Caco-2 (cell line): ENCODE data around the gene UBE2H. TPM values are rescaled to one million over a fixed set of nuclear protein-coding genes. Genes with fewer than 3 reads are reported as not detected.

Experiments
- BruUV-seq: library from RNA; stranded (reverse); fragments of 400-500 nt; replicated peaks from 2 replicates; lab custom pipeline; 2021; lab: Mats Ljungman, UMichigan
- CTCF ChIA-PET: fragments of 300-600 bp; sonication (Branson Sonifier 250); formaldehyde crosslinking; loops from one replicate; lab custom pipeline; 2022; ENCODE audit warnings: antibody characterized with exemption; lab: Charles Lee
- POLR2A ChIA-PET: fragments of 300-600 bp; sonication (Branson Sonifier 250); formaldehyde crosslinking; loops from one replicate; lab custom pipeline; 2022; ENCODE audit warnings: antibody characterized with exemption; lab: Charles Lee
- DNase-seq, 2 experiments: peaks; one replicate each; pipeline versions ENCODE4 v3.0.0 to v3.0.0-alpha.2; 2020 to 2022
- H3K27me3 ChIP-seq: replicated peaks from 2 replicates; pipeline ENCODE4 v1.6.0; 2011; ENCODE audit warnings: low read length; ENCODE audit not compliant: control insufficient read depth, insufficient read depth
- H3K36me3 ChIP-seq: 2 replicates; pipeline ENCODE4 v1.5.1; 2011; ENCODE audit warnings: low read length; ENCODE audit not compliant: control insufficient read depth, insufficient read depth
- H3K4me1 ChIP-seq: fragments of 250-450 bp; sonication (Bioruptor Pico); 2 replicates; pipeline ENCODE4 v1.5.1; 2020; ENCODE audit warnings: mild to moderate bottlenecking
- H3K4me3 ChIP-seq: 2 replicates; pipeline ENCODE4 v1.5.1; 2011; ENCODE audit warnings: low read depth, mild to moderate bottlenecking, control low read depth, low read length
- H3K9me3 ChIP-seq: fragments of 250-450 bp; sonication (Bioruptor Pico); 2 replicates; pipeline ENCODE4 v1.5.1; 2020; ENCODE audit warnings: mild to moderate bottlenecking, moderate library complexity
- H3K27ac Mint-ChIP-seq: one replicate; pipeline ENCODE4 v1.8.0; 2022; ENCODE audit warnings: mixed read lengths; ENCODE audit not compliant: unreplicated experiment
- H3K27me3 Mint-ChIP-seq: one replicate; pipeline ENCODE4 v1.8.0; 2022; ENCODE audit warnings: mixed read lengths; ENCODE audit not compliant: insufficient read depth, unreplicated experiment
- H3K36me3 Mint-ChIP-seq: one replicate; pipeline ENCODE4 v1.8.0; 2022; ENCODE audit warnings: mild to moderate bottlenecking, mixed read lengths; ENCODE audit not compliant: insufficient read depth, unreplicated experiment
- H3K4me1 Mint-ChIP-seq: one replicate; pipeline ENCODE4 v1.8.0; 2022; ENCODE audit warnings: low read depth, mixed read lengths; ENCODE audit not compliant: unreplicated experiment
- H3K4me3 Mint-ChIP-seq: one replicate; pipeline ENCODE4 v1.8.0; 2022; ENCODE audit warnings: mild to moderate bottlenecking, moderate library complexity, mixed read lengths; ENCODE audit not compliant: unreplicated experiment
- H3K9me3 Mint-ChIP-seq: one replicate; pipeline ENCODE4 v1.8.0; 2022; ENCODE audit warnings: mixed read lengths; ENCODE audit not compliant: unreplicated experiment
- intact Hi-C: fragments of 100-400 bp; cut with micrococcal nuclease; formaldehyde crosslinking; loops from one replicate; pipeline ENCODE4 v1.10.0; 2022; ENCODE audit not compliant: unreplicated experiment
- total RNA-seq: library from RNA; stranded (reverse); gene quantifications from 2 replicates; pipeline ENCODE4 v1.2.3, GENCODE V29; 2022
- TF ChIP-seq, protein P1 (sequence below), 2 experiments: fragments of 200-600 bp in 1 of 2; IDR thresholded peaks; 1 replicate in 1 of 2; 2 replicates in 1 of 2; pipeline versions ENCODE4 v1.5.1 to v1.8.0; 2011 to 2022; ENCODE audit warnings: antibody characterized with exemption in 1 of 2, control low read depth in 1 of 2, inconsistent platforms in 1 of 2, low read depth in 1 of 2, low read length in 1 of 2, mild to moderate bottlenecking in 1 of 2, moderate library complexity in 1 of 2; ENCODE audit not compliant: insufficient read depth in 1 of 2, severe bottlenecking in 1 of 2, unreplicated experiment in 1 of 2

The UBE2H gene
- total RNA-seq, 1 experiment from 2014 or later, result 35.7 TPM

DNA sequence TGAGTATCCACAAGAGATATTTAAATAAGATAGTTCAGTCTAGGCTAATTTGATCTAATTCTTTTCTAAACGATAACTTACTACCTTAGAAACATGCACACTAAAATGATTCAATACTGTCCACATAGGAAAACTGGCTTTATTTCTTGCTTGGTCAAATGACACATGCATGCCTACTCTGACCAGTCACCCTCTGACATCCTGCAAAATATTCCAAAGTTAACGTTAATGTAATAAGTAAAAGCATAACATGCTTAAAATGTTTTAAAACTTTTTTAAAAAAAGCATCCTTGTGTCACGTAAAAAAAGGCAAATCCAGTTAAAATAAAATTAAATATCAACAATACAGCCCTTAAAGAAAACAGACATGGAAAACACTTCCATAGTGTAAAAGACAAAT lies 70.2 kb downstream of the UBE2H start:
- H3K9me3 ChIP-seq, result no peaks in the 10 kb centered on the region
- intact Hi-C loops, result no loop called here
- peaks cover under 1% of the 10 kb centered on the region for H3K4me1 Mint-ChIP-seq
- TF ChIP-seq, protein P1, sequence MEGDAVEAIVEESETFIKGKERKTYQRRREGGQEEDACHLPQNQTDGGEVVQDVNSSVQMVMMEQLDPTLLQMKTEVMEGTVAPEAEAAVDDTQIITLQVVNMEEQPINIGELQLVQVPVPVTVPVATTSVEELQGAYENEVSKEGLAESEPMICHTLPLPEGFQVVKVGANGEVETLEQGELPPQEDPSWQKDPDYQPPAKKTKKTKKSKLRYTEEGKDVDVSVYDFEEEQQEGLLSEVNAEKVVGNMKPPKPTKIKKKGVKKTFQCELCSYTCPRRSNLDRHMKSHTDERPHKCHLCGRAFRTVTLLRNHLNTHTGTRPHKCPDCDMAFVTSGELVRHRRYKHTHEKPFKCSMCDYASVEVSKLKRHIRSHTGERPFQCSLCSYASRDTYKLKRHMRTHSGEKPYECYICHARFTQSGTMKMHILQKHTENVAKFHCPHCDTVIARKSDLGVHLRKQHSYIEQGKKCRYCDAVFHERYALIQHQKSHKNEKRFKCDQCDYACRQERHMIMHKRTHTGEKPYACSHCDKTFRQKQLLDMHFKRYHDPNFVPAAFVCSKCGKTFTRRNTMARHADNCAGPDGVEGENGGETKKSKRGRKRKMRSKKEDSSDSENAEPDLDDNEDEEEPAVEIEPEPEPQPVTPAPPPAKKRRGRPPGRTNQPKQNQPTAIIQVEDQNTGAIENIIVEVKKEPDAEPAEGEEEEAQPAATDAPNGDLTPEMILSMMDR (IDR thresholded peaks at IDR 0.05; ENCODE audit: insufficient read depth in 1 of 2, low read depth in 1 of 2, low read length in 1 of 2, severe bottlenecking in 1 of 2, unreplicated experiment in 1 of 2), result no peak
- CTCF ChIA-PET, result no interaction called here
- H3K4me3 ChIP-seq, result no peak overlapping the region
- no peak for DNase-seq
- H3K27me3 Mint-ChIP-seq, result no peaks in the 10 kb centered on the region
- no peak overlapping the region for H3K4me3 Mint-ChIP-seq
- no peaks in the 10 kb centered on the region for H3K9me3 Mint-ChIP-seq
- peaks cover 32% of the 10 kb centered on the region for H3K36me3 Mint-ChIP-seq
- BruUV-seq, result no TSS peak
- H3K4me1 ChIP-seq, result no peaks in the 10 kb centered on the region
- no peaks in the 10 kb centered on the region; the same call in 1 of the 2 replicates for H3K36me3 ChIP-seq
- no peak overlapping the region for H3K27ac Mint-ChIP-seq
- POLR2A ChIA-PET, result no interaction called here
- no peaks in the 10 kb centered on the region for H3K27me3 ChIP-seq

- no peak for DNase-seq
- Histone ChIP-seq H3K4me3 (no peak overlapping the region), H3K9me3 (no peaks in the 10 kb centered on the region), H3K36me3 (no peaks in the 10 kb centered on the region), H3K27me3 (no peaks in the 10 kb centered on the region), H3K4me1 (no peaks in the 10 kb centered on the region)
- ChIA-PET POLR2A (interaction anchor here (0.6 kb wide), 1 partner anchor 53 kb away, joined by 3 read pairs; no protein-coding TSS in a partner anchor), CTCF (no interaction called here)
- TF ChIP-seq, protein P1 (IDR thresholded peaks at IDR 0.05; ENCODE audit: insufficient read depth in 1 of 2, low read depth in 1 of 2, low read length in 1 of 2, severe bottlenecking in 1 of 2, unreplicated experiment in 1 of 2), result no peak
- no peak overlapping the region for H3K27ac Mint-ChIP-seq
- H3K4me1 Mint-ChIP-seq, result peaks cover 14% of the 10 kb centered on the region
- no peaks in the 10 kb centered on the region for H3K9me3 Mint-ChIP-seq
- H3K36me3 Mint-ChIP-seq, result peaks cover 39% of the 10 kb centered on the region
- no TSS peak for BruUV-seq
- intact Hi-C loops, result no loop called here
- no peaks in the 10 kb centered on the region for H3K27me3 Mint-ChIP-seq
- no peak overlapping the region for H3K4me3 Mint-ChIP-seq
These were observed 75.5 kb downstream of the UBE2H start for GRCh38 chr7:129877146-129877792.

GRCh38 chr7:129875745-129876411 lies 76.9 kb downstream of the UBE2H start:
- no peaks in the 10 kb centered on the region for H3K27me3 Mint-ChIP-seq

More at GRCh38 chr7:129875745-129876411, 76.9 kb downstream of the UBE2H start:
- CTCF ChIA-PET, result no interaction called here
- Histone ChIP-seq H3K4me3 (no peak overlapping the region), H3K36me3 (no peaks in the 10 kb centered on the region), H3K27me3 (no peaks in the 10 kb centered on the region), H3K4me1 (no peaks in the 10 kb centered on the region), H3K9me3 (no peaks in the 10 kb centered on the region)
- Mint-ChIP-seq H3K9me3 (no peaks in the 10 kb centered on the region), H3K36me3 (peaks cover 34% of the 10 kb centered on the region), H3K4me3 (no peak overlapping the region), H3K4me1 (peaks cover 14% of the 10 kb centered on the region), H3K27ac (no peak overlapping the region)
- no TSS peak for BruUV-seq
- DNase-seq, result no peak
- intact Hi-C loops, result no loop called here
- TF ChIP-seq, protein P1 (IDR thresholded peaks at IDR 0.05; ENCODE audit: insufficient read depth in 1 of 2, low read depth in 1 of 2, low read length in 1 of 2, severe bottlenecking in 1 of 2, unreplicated experiment in 1 of 2), result no peak
- POLR2A ChIA-PET, result no interaction called here
